HG03108 (cell line): ENCODE results near the gene SEBOX.
A peak's percentile ranks its signal among the peaks of the same experiment; 100 is the strongest.

Source experiments
- ATAC-seq: cut with Tn5 transposase; IDR thresholded peaks from one replicate; pipeline ENCODE4 v1.9.1; 2021; ENCODE audit warnings: moderate library complexity; ENCODE audit not compliant: unreplicated experiment

Gene SEBOX

GRCh38 chr17:28369684-28370034 is 4.7 kb upstream of the SEBOX start:
- ATAC-seq: no peak

GRCh38 chr17:28368915-28369683 is 4.1 kb upstream of the SEBOX start:
- ATAC-seq: no peak

- ATAC-seq: no peak
These were observed 3.4 kb upstream of the SEBOX start for GRCh38 chr17:28368306-28368831.

DNA sequence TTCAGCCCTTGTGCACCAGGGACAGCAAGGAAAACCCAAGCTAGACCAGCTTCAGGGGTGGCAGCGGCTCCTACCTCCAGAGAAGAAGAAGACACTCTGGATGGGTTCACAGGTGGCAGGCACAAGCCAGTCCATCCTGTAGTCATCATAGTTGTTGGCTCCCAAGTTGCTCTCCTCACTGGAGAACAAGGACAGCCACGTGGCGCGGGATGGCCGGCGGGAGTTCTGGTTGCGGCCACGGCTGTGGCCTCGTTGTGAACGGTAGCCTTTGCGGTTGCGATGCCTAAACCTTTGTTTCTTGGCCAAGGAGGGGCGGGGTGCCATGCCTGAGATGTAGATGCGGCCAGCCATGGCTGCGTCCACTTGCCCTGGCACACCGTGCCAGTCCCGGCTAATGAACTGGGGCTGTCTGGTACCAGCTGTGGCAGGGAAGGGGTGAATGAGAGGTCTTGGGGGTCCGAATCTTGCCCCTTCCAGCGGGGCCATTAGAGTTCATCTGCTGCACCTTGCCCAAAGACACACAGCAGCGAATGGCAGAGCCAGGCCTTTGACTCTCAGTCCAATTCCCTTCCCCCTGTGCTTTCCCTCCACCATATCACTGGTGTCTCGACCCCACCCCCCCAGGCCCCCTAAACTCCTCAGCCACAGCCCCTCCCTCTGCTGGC is 2.8 kb upstream of the SEBOX start:
- ATAC-seq: no peak

DNA sequence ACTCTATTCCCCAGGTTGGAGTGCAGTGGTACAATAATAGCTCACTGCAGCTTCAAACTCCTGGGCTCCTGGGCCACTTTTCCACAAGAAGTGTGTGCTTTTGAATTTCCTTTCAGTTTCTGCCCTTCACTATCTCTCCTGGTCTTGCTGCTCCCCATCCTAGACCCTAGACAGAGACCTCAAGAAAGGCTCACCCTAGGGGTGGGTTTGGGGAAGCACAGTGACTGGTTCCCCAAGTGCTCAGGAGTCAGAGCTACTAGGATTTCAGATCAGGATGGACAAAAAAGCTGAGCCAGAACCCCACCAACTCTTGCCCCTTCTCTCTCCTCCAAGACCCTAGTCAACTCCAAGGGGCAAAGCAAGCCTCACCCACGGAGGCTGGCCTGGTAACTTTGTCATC is 1.6 kb upstream of the SEBOX start:
- ATAC-seq: no peak

DNA sequence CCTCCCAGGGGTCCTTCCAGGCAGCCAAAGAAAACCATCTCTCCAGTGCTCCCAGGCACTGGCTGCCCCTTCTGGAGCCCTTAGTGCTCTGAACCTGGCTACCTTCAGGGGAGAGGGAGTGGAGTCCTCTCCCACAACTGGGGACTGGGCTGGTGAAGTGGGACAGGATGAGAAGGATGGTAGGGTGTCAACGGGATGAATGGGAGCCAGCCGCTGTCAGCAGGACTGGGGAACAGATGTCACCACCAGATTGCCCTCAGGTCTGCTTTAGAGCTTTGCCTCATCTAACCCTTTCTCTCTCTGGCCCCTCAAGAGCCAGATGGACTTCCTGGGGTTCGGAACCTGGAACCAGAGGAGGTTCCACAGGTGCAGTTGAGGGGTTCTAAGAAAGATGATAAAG is 488 bp upstream of the SEBOX start:
- no peak for ATAC-seq

DNA sequence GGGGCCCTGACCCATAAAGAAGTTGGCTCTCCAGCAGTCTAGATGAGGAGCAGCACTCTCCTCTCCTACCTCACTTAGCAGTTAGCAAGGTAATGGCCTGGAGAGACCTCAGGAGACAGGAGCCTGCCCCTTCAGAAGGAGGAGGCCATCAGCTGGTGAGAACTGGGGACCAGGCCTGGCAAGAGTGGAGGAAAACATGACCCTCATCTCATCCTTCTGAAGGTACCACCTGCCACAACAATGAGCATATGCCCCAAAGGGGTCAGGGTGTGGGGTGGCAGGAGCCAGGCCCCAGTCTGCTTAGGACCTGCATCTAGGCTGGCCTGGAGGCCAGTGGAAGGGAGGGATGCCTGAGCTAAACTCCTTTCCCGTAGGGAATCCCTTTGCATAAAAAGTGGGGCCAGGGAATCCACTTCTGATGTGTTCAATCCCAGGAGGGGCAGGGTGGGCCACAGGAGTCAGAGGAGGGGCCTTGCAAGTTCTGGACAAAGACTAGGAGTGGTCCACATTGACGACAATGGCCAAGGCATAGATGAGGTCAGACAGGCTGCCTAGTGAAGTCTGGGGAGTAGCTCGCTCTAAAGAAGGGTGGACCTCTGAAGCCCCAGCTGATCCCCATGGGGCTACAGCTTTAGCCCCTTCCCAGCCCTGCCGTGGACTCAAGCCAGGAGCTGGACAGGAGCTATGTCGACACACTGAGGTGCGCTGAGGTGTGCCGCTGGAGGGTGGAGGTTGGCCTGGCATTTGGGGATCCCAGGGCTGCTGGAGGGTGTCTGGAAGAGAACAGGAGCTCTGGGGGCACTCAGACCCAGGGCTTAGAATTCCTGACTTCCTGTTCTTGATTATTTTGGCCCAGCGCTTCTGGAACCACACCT is 986 bp downstream of the SEBOX start:
- ATAC-seq: no peak

- no peak for ATAC-seq
These were observed 1.8 kb downstream of the SEBOX start for GRCh38 chr17:28363186-28363585.

DNA sequence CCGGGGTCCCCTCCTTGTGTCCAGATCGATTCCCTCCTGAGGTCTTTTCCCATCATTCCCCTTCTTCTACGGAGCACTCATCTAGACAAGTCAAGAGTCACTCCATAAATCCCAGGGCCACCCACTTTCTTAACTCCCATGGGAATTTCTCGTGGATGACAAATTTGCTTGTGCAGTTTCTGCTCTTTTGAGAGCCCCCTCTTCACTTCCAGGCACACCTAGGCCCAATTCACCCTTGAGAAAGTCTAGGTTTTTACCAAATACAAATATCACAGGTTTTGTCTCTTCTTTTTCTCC is 7.2 kb downstream of the SEBOX start:
- ATAC-seq: no peak

GRCh38 chr17:28357061-28357900 is 7.7 kb downstream of the SEBOX start, which contains the start of gene POLDIP2:
Gene POLDIP2, minus strand, starts transcription at chr17:28357527. Its CDS starts 79 bp downstream, at chr17:28357448.
- peak; percentile 95 for ATAC-seq

DNA sequence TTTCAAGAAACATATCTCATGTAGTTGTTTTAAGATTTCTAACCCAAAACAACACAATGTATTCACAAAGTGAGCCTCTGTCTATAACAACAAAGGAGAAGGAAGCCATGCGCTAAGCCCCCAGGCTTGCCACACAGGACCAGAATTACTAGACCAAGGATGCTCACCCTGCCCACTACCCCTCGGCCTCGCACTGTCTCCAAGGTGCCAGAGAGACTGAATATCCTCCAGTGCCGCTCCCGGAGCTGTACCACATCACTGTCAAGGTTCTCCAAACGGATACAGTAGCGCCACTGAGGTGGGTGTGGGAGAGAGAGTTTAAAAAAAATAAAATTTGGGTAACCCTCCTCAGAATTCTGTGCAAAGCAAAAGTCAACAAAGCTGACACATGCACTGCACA is 14.7 kb downstream of the SEBOX start:
- no peak for ATAC-seq

- ATAC-seq: no peak
These were observed 16.0 kb downstream of the SEBOX start for GRCh38 chr17:28348979-28349378.

DNA sequence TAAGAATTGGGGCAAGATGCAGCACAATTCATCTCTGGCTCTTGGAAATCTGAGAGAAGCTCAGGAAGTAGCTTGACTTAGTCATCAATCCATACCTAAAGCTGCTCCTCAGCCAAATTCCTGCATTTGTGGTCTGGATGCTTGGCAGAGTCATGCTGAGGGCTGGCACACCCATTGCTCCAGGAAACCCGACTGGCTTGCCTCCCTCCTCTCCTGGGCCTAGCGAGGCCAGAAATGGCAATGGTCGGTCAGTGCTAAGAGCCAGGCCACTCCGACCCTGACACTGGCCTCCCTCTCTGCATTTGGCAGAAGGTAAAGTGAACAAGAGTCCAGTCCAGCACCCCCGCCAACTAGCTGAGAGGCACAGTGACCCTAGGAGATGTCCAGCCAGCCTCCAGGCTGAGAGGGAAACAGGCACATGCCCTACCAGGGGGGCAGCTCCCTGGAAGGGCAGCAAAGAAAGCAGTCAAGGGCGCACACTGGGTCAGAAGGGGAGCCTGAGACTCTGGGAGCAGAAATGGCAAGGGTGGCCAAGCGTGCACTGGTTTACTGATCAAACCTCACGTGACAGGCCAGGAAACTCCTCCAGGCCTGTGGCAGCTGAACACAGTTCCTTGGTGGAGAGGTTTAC is 17.6 kb downstream of the SEBOX start:
- no peak for ATAC-seq

DNA sequence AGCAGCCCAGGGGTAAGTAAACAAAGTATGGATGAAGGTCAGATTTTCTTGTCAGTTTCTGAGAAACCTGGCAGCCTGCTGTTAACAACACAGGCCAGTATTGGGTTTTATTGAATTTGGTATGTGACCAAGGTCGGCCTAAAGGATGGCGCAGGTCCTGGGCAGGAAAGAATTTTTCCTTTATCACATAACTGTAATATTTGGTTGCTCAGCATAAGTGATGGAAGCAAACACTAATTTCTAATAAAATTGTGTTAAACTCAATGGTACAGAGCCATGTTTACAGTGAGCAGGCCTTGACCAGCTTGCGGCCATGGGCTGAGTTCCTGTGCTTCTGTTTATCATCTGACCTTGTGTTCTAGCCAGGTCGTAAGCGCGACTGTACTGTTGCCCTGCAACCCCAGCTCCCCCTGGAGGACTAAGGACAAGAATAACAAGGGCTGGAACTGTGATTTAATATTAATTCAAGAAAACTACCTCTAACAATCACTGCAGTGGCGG is 18.2 kb downstream of the SEBOX start:
- ATAC-seq: no peak

DNA sequence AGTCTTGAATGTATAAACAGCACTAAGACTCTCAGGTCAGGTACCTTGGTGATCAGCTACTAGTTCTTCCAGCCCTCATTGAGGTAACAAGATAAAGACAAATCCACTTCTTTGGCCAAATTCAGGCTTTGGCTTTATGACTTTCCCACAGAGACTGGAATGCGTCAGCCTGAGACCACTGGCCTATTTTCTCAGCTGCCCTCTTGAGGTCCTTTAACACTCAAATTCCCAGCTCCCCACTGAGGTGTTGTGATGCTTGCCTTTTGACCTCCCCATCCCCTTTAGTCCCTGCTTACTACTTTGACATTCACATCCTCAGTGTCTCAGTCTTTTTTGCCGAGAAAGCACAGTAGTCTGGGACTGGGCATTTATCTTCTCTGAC is 18.8 kb downstream of the SEBOX start:
- ATAC-seq: no peak

DNA sequence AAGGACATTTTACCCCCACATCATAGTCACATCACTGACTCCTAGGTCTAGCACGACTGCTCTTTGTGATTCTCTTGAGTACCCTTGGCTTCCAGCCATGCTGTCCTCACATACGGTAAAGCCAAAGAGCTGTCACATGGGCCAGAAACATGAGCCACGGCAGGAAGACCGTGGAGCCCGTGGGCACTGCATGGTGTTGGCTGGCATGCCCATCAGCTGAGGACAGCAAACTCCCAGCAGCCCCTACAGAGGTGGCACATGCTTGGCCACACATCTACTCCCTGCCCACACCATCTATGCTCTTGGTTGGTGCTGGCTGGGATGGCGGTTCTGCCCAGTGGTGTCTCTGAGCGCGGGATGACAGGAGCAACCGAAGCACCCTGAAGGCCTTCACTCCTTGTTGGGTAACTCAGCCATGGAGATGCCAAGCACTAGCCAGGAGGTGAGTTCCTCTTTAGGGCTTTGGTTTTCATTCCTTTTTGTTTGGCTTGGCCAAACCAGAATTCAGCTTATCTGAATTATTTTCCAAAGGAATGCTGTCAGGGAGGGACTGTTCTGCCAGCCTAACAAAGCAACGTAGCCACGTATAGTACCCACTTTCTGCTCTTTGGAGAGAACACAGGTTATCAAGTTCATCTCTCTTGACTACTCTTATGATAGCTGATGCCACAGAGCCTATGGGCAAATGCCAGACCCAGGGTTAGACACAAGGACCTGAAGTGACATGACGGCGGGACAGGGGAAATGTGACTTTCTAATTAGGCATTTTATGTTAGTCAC is 19.4 kb downstream of the SEBOX start:
- no peak for ATAC-seq

- no peak for ATAC-seq
These were observed 20.5 kb downstream of the SEBOX start for GRCh38 chr17:28344435-28344901.

- ATAC-seq: no peak
These were observed 21.0 kb downstream of the SEBOX start for GRCh38 chr17:28344011-28344410.

GRCh38 chr17:28343491-28343932 is 21.5 kb downstream of the SEBOX start:
- ATAC-seq: no peak
